ENCODE results near the gene DPF3.

DPF3 gene

GRCh38 chr14:72824051-72824450 lies 69.8 kb downstream of the DPF3 start:
- TF ChIP-seq CTCF (IDR thresholded peaks at IDR 0.05; ENCODE audit: low read depth, low read length, poor library complexity, severe bottlenecking) (no peak), EZH2phosphoT487 (IDR thresholded peaks at IDR 0.05; ENCODE audit: borderline replicate concordance, low read length) (no peak)
- Histone ChIP-seq H3K79me2 (ENCODE audit: control insufficient read depth, low read length) (no peaks in the 10 kb centered on the region), H3K9me2 (replicated peaks; ENCODE audit: control insufficient read depth, low read length) (no peaks in the 10 kb centered on the region), H3K27ac (ENCODE audit: low read depth, low read length) (no peak overlapping the region), H3K4me3 (ENCODE audit: low read length) (no peak overlapping the region), H3K27me3 (ENCODE audit: control insufficient read depth, low read length) (no peaks in the 10 kb centered on the region), H3K36me3 (ENCODE audit: control insufficient read depth, low read length) (no peaks in the 10 kb centered on the region), H3K9me3 (ENCODE audit: control insufficient read depth, insufficient read depth, low read length) (no peaks in the 10 kb centered on the region), H3F3A (ENCODE audit: control insufficient read depth, insufficient read depth) (no peaks in the 10 kb centered on the region), H3K4me1 (ENCODE audit: control insufficient read depth, low read length) (no peaks in the 10 kb centered on the region), H3K4me2 (ENCODE audit: low read length) (no peak overlapping the region), H4K20me1 (ENCODE audit: control insufficient read depth, insufficient read depth, low read depth, low read length) (no peaks in the 10 kb centered on the region)

DNA sequence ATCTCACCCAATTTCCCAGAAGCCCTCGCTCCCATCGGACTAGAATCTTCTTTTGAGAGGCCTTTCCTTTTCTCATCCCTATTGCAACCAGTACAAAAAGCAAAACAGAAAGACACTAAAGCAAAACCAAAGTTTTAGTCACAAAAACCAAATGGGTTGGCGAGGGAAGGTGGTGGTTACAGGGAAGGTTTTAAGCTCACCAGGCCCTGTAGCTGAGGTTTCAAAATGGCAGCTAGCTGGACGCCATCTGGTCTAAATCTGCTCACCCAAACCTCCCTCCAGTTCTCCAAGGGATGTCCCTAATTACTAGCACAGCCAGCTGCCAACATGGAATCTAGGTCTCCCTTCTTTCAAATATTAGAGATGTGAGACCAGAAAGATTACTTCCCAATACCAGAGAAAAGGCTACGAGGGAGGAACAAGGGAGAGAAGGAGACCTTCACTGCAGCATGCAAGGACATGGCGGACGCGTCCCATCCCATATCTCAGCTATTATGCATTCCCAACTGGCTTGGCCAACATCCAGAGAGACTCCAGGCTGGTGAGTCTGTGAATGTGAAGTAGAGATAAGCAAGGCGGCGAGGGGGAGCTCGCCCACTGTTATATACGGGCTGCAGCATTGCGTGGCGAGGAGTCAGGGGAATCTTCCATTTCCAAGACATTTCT lies 70.8 kb downstream of the DPF3 start:
- Histone ChIP-seq H3K9me2 (replicated peaks; ENCODE audit: control insufficient read depth, low read length) (no peaks in the 10 kb centered on the region), H4K20me1 (ENCODE audit: control insufficient read depth, insufficient read depth, low read depth, low read length) (no peaks in the 10 kb centered on the region), H3K4me1 (ENCODE audit: control insufficient read depth, low read length) (no peaks in the 10 kb centered on the region), H3K9me3 (ENCODE audit: control insufficient read depth, insufficient read depth, low read length) (no peaks in the 10 kb centered on the region), H3F3A (ENCODE audit: control insufficient read depth, insufficient read depth) (no peaks in the 10 kb centered on the region), H3K4me3 (ENCODE audit: low read length) (no peak overlapping the region), H3K27me3 (ENCODE audit: control insufficient read depth, low read length) (no peaks in the 10 kb centered on the region), H3K4me2 (ENCODE audit: low read length) (no peak overlapping the region), H3K36me3 (ENCODE audit: control insufficient read depth, low read length) (no peaks in the 10 kb centered on the region), H3K79me2 (ENCODE audit: control insufficient read depth, low read length) (no peaks in the 10 kb centered on the region), H3K27ac (ENCODE audit: low read depth, low read length) (no peak overlapping the region)
- TF ChIP-seq EZH2phosphoT487 (IDR thresholded peaks at IDR 0.05; ENCODE audit: borderline replicate concordance, low read length), result no peak
- no peak for TF ChIP-seq CTCF (IDR thresholded peaks at IDR 0.05; ENCODE audit: low read depth, low read length, poor library complexity, severe bottlenecking)

DNA sequence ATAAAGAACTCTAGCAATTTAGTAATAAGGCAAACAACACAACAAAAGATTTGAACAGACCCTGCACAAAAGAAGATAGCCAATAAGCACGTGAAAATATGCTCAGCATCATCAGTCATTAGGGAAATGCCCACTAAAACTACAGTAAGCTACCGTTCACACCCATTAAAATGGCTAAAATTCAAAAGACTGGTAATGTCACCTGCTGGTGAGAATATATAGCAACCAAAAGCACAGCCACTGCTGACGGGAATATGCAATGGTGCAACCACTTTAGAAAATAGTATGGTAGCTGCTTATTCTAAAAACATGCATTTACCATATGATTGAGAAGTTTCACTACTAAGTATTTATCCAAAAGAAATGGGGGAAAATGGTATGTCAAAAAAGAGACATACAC lies 74.9 kb downstream of the DPF3 start:
- H3K4me1 ChIP-seq (ENCODE audit: control insufficient read depth, low read length), result no peaks in the 10 kb centered on the region
- no peaks in the 10 kb centered on the region for H3K9me3 ChIP-seq (ENCODE audit: control insufficient read depth, insufficient read depth, low read length)
- H3K4me2 ChIP-seq (ENCODE audit: low read length), result no peak overlapping the region
- TF ChIP-seq CTCF (IDR thresholded peaks at IDR 0.05; ENCODE audit: low read depth, low read length, poor library complexity, severe bottlenecking) (no peak), EZH2phosphoT487 (IDR thresholded peaks at IDR 0.05; ENCODE audit: borderline replicate concordance, low read length) (no peak)
- H3F3A ChIP-seq (ENCODE audit: control insufficient read depth, insufficient read depth), result no peaks in the 10 kb centered on the region
- no peaks in the 10 kb centered on the region for H4K20me1 ChIP-seq (ENCODE audit: control insufficient read depth, insufficient read depth, low read depth, low read length)
- no peak overlapping the region for H3K4me3 ChIP-seq (ENCODE audit: low read length)
- no peaks in the 10 kb centered on the region for H3K9me2 ChIP-seq (replicated peaks; ENCODE audit: control insufficient read depth, low read length)
- no peak overlapping the region for H3K27ac ChIP-seq (ENCODE audit: low read depth, low read length)
- H3K36me3 ChIP-seq (ENCODE audit: control insufficient read depth, low read length), result no peaks in the 10 kb centered on the region
- H3K79me2 ChIP-seq (ENCODE audit: control insufficient read depth, low read length), result no peaks in the 10 kb centered on the region
- H3K27me3 ChIP-seq (ENCODE audit: control insufficient read depth, low read length), result no peaks in the 10 kb centered on the region
